Islet of Langerhans (tissue), 1 donor: ENCODE results near the gene IP6K3.

Source experiments
- FAIRE-seq: peaks from one replicate; lab custom pipeline; 2011; peaks lifted over from hg19 to GRCh38; lab: Jason Lieb, UNC

Gene IP6K3

GRCh38 chr6:33746651-33747100 lies at the start of gene IP6K3:
Gene IP6K3, minus strand, starts transcription at chr6:33746905. Its CDS starts 11,429 bp downstream, at chr6:33735476.
- no peak for FAIRE-seq

- no peak for FAIRE-seq
Observed at GRCh38 chr6:33794910-33795623, 48.4 kb upstream of the IP6K3 start.

DNA sequence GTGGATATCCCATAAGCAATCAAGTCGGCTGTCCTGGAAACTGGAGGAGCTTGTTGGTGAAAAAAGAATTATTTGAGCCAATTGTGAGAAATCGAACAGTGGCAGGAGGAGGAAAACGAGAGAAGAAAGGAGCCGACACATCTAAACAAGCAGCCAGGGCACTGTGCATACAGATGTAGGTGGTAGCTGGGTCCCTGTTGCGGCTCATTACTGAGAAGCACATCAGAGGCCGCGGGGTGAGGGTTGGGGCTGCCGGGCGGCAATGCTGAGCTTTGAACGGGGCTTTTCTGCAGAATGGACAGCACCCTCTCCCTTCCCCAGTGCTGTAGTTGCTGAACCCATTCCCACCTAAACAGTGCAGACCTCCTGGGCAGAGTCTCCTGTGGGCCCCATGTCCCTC lies 46.3 kb upstream of the IP6K3 start:
- FAIRE-seq: no peak

- no peak for FAIRE-seq
Observed at GRCh38 chr6:33791620-33792019, 44.9 kb upstream of the IP6K3 start.

- FAIRE-seq: no peak
Observed at GRCh38 chr6:33790910-33791309, 44.2 kb upstream of the IP6K3 start.

- FAIRE-seq: no peak
Observed at GRCh38 chr6:33790379-33790778, 43.7 kb upstream of the IP6K3 start.

- FAIRE-seq: no peak
Observed at GRCh38 chr6:33789550-33789895, 42.8 kb upstream of the IP6K3 start.

DNA sequence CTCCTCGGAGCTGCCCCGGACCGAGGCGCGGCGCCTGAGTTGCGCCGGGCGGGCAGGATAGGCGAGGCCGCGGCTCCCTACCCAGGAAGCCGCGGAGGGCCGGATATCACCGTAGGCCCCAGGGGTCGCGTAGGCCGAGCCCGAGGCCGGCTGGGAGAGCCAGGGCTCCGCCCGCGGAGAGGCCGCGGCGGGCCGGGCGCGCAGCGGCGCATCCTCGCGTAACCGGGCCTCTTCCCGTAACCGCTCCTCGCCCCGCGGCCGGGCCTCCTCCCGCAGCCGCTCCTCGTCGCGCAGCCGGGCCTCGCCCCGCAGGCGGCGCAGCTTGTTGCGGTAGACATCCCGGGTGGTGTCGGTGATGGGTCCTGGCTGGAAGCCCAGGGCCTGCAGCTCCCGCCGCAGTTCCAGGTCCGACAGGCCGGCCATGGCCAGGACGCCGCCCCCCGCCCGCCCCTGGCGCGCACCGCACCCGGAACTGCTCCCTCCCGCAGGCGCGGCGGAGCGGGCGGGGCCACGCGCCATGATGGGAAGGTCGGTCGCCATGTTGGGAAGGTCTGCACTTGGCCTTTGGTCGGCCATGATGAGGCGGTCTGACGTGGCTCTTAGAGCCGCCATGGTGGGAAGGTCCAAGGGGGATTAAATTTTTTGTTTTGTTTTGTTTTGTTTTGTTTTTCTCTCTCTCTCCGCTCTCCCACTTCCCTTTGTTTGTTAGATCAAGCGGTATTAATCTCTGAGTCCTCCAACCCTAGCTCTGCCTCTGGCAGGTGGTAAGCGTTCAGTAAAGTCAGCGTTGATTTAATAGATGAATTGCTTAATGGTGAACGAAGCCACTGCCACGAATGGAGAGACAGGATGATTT lies 42.2 kb upstream of the IP6K3 start, which contains the start of gene LEMD2:
LEMD2 (minus strand) TSS at position 437 of the 856 bp plus-strand sequence; CDS start at position 423, 14 bp downstream.
- no peak for FAIRE-seq

DNA sequence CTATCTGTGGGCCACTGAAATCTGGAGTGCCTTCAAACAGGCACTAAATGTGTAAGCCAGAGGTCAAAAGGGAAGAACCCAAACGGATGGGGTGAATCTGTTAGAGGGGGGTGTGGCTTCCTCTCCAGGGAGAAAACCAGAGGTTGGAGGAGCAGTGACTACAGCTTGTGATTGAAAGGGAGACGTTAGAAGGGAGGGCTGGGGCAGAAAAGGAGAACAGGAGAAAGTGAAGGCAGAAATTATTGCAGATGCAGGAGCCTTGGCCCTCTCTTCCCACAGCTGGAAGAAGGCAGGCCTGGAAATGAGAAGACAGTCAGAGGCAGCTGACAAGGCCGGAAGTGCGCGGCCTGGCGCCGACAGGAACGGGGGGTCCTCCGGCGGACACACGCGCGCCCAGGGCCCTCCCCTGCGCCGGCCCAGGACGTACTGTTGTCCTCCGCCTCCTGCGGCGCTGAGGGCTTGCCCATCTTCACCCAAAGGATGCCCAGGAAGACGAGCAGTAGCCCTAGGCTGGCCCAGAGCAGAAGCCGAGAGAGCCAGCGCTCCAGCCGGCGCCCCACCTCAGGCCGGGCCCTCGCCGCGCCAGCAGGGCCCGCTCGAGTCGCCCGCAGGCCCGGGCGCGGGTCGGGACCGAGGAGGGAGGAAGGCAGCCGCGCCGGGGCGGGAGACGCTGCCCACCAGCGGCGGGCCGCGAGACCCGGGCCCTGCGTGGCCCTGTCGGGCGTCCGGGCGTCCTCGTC lies 41.4 kb upstream of the IP6K3 start:
- no peak for FAIRE-seq

DNA sequence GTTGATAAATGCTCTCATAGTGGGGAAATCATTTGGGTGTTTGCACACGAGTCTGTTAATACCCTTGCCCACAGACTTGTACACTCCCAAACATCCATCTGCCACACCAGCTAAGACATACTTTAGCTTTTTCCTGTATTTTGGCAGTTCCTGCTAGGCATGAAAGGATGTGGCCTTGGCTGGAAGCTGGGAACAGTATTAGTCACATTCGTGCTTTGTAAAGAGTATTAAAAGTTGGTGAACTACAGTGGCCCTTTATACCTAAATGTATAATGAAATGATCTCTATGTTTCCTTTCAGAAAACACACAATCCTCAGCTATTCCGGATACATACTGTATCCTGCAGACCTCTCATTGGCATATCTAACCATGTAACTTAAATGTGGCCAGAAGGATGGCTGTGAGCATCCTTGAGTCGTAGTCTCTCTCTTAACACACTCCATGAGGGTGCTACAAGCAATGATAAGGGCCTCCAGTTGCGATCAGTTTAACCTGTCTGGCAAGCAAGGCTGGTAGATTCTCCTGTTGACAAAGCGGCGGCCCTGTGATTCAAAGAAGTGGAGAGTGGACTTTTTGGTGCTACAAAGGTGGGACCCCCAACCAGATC lies 40.7 kb upstream of the IP6K3 start:
- no peak for FAIRE-seq

GRCh38 chr6:33786736-33787135 lies 40.0 kb upstream of the IP6K3 start:
- no peak for FAIRE-seq

GRCh38 chr6:33785778-33786177 lies 39.1 kb upstream of the IP6K3 start:
- FAIRE-seq: no peak

GRCh38 chr6:33784787-33785186 lies 38.1 kb upstream of the IP6K3 start:
- no peak for FAIRE-seq

DNA sequence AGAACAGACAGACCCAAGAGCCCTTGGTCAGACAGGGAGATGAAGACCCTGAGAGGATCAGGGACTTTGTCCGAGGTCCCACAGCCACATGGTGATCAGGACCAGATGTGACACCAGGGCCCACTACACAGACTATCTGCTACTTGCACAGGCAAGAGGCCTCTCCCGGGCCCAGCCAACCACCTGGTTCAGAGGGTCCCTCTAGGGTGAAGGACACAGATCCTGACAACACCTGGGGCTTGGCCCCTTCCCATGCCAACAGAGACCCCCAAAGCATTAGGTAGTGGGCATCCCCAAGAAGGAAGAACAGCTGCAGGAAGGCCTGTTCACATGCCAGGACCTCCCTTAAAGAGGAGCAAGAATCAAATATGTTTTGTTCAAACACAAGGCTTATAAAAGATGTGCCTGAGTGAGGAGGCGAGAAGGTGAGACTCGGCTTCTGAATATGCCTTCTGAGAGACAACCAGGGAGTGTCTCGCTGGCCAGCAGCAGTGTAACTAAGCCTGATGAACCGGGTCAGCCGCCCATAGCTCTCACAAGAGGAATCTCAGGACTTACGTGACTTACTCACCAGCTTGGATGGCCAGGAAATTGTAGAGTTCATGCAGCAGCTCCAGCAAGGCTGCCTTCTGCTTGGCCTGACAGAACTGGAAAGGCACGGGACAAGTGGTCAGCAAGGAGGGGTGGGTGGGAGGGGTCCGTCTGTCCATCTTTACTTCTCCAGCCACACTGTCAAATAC lies 37.2 kb upstream of the IP6K3 start:
- no peak for FAIRE-seq

GRCh38 chr6:33782561-33782960 lies 35.9 kb upstream of the IP6K3 start:
- no peak for FAIRE-seq

- no peak for FAIRE-seq
Observed at GRCh38 chr6:33781131-33781975, 34.6 kb upstream of the IP6K3 start.

- FAIRE-seq: no peak
Observed at GRCh38 chr6:33779895-33780294, 33.2 kb upstream of the IP6K3 start.

GRCh38 chr6:33779290-33779689 lies 32.6 kb upstream of the IP6K3 start:
- no peak for FAIRE-seq

DNA sequence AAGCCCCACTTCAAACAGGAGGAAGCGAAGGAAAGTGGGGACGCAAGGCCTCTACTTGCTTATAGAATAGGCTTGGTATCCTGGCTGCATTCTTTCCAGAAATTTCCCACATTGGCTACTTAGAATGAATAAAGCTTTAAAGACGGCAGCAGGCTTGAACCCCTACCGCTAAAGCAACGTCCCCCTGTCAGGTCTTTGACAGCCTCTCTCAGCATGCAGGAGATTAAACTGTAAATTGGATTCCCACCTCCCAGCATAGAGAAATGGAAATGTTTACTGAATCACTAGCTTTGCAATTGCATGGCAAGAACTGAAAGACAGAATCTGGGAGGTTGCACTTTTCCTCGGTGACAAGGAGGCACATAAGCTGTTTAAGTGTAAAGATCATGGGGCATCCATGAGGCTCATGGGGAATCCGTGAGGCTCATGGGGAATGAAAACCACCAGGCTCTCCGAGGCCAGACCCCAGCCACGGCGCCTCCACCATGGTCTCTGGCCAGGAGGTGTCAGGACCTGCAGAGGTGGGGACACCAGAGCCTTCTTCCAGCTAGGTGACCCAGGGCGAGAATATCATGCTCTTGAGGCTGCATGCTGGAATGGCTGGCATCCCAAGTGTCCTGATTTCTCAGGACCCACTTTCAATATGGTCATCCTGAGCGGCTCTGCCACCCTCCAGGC lies 31.9 kb upstream of the IP6K3 start:
- no peak for FAIRE-seq
